Hepatocyte (in vitro differentiated cells): ENCODE data around the gene CD82. TPM values are rescaled to one million over a fixed set of nuclear protein-coding genes. Genes with fewer than 3 reads are reported as not detected.

ENCODE experiments used
- DNase-seq: peaks from one replicate; pipeline ENCODE4 v3.0.0-alpha.2; 2016; ENCODE audit warnings: low spot score
- H2AFZ ChIP-seq: fragments of 200-600 bp; sonication (generic); 2 replicates; pipeline ENCODE4 v1.6.0; 2016; ENCODE audit warnings: antibody characterized with exemption, mild to moderate bottlenecking
- H3K27ac ChIP-seq: fragments of 200-600 bp; sonication (generic); 2 replicates; pipeline ENCODE4 v1.5.1; 2016; ENCODE audit warnings: mild to moderate bottlenecking
- H3K27me3 ChIP-seq: fragments of 200-600 bp; sonication (generic); 2 replicates; pipeline ENCODE4 v1.6.1; 2016
- H3K36me3 ChIP-seq: fragments of 200-600 bp; sonication (generic); replicated peaks from 2 replicates; pipeline ENCODE4 v1.5.1; 2016; ENCODE audit warnings: low read depth; ENCODE audit not compliant: insufficient read depth
- H3K4me1 ChIP-seq: fragments of 200-600 bp; sonication (generic); 2 replicates; pipeline ENCODE4 v1.5.1; 2016; ENCODE audit warnings: mild to moderate bottlenecking, moderate library complexity; ENCODE audit not compliant: insufficient read depth
- H3K4me2 ChIP-seq: fragments of 200-600 bp; sonication (generic); 2 replicates; pipeline ENCODE4 v1.6.0; 2016
- H3K4me3 ChIP-seq: fragments of 200-600 bp; sonication (generic); 2 replicates; pipeline ENCODE4 v1.5.1; 2016; ENCODE audit warnings: mild to moderate bottlenecking
- H3K79me2 ChIP-seq: fragments of 200-600 bp; sonication (generic); 2 replicates; pipeline ENCODE4 v1.6.0; 2017; ENCODE audit warnings: mild to moderate bottlenecking
- H3K9me2 ChIP-seq: fragments of 200-600 bp; sonication (generic); replicated peaks from 2 replicates; pipeline ENCODE4 v1.6.0; 2017; ENCODE audit warnings: mild to moderate bottlenecking; ENCODE audit not compliant: insufficient read depth
- H3K9me3 ChIP-seq: fragments of 200-600 bp; sonication (generic); 2 replicates; pipeline ENCODE4 v1.5.1; 2016; ENCODE audit warnings: low read depth, mild to moderate bottlenecking
- H4K20me1 ChIP-seq: fragments of 200-600 bp; sonication (generic); 2 replicates; pipeline ENCODE4 v1.6.0; 2016; ENCODE audit warnings: mild to moderate bottlenecking; ENCODE audit not compliant: insufficient read depth, poor library complexity, severe bottlenecking
- CTCF ChIP-seq: fragments of 200-600 bp; sonication (generic); IDR thresholded peaks from 2 replicates; pipeline ENCODE4 v1.5.1; 2016; ENCODE audit warnings: antibody characterized with exemption, mild to moderate bottlenecking; ENCODE audit not compliant: poor library complexity
- EZH2 ChIP-seq: fragments of 200-600 bp; sonication (generic); IDR thresholded peaks from 2 replicates; pipeline ENCODE4 v1.6.1; 2016; ENCODE audit warnings: antibody characterized with exemption, mild to moderate bottlenecking, borderline replicate concordance
- EZH2phosphoT487 ChIP-seq: fragments of 200-600 bp; sonication (generic); IDR thresholded peaks from one replicate; pipeline ENCODE4 v1.6.1; 2018; ENCODE audit warnings: antibody characterized with exemption, mild to moderate bottlenecking, low read depth, moderate library complexity; ENCODE audit not compliant: unreplicated experiment, severe bottlenecking
- WGBS: methylation state at CpG from one replicate; pipeline ENCODE4 v1.1.6; 2016; ENCODE audit warnings: low lambda C conversion rate; ENCODE audit errors: missing lambda C conversion rate; 5-methylcytosine and 5-hydroxymethylcytosine counted together
- polyA plus RNA-seq: library from polyadenylated mRNA; unstranded; fragments of >200 nt; fragmentation: Nextera tagmentation; extraction: Ambion mirVana; gene quantifications from 2 replicates; pipeline ENCODE4 v1.2.1, GENCODE V29; 2016
- total RNA-seq: library from RNA; depleted of rRNA; stranded (reverse); fragments of >200 nt; gene quantifications from 2 replicates; pipeline ENCODE4 v1.2.3, GENCODE V29; 2014

CD82 gene
- total and polyA plus RNA-seq, 2 experiments from 2014 or later, result 38.7 to 157 TPM

- 92% methylated on average over 9 of the region's 9 CpGs for WGBS
- H3K79me2 ChIP-seq, result no peaks in the 10 kb centered on the region
- H2AFZ ChIP-seq, result no peak overlapping the region
- no peaks in the 10 kb centered on the region for H3K9me2 ChIP-seq
- H3K36me3 ChIP-seq, result no peaks in the 10 kb centered on the region
- no peaks in the 10 kb centered on the region for H3K4me1 ChIP-seq
- H4K20me1 ChIP-seq, result no peaks in the 10 kb centered on the region
- H3K9me3 ChIP-seq, result no peaks in the 10 kb centered on the region
- TF ChIP-seq EZH2phosphoT487 (no peak), EZH2 (no peak), CTCF (no peak)
- H3K4me3 ChIP-seq, result no peak overlapping the region
- no peak overlapping the region for H3K4me2 ChIP-seq
- no peak for DNase-seq
- H3K27me3 ChIP-seq, result no peaks in the 10 kb centered on the region
- no peak overlapping the region for H3K27ac ChIP-seq
These were observed 88.6 kb downstream of the CD82 start for GRCh38 chr11:44654057-44654456.

- no peak overlapping the region for H3K4me2 ChIP-seq
- TF ChIP-seq CTCF, result no peak
- TF ChIP-seq EZH2phosphoT487, result no peak
- no peak for TF ChIP-seq EZH2
- WGBS, result 95% methylated on average over 10 of the region's 10 CpGs
- H3K27me3 ChIP-seq, result no peaks in the 10 kb centered on the region
- H3K9me2 ChIP-seq, result no peaks in the 10 kb centered on the region
- H3K27ac ChIP-seq, result no peak overlapping the region
- no peaks in the 10 kb centered on the region for H4K20me1 ChIP-seq
- H3K4me1 ChIP-seq, result no peaks in the 10 kb centered on the region
- no peak overlapping the region for H2AFZ ChIP-seq
- H3K4me3 ChIP-seq, result no peak overlapping the region
- H3K9me3 ChIP-seq, result no peaks in the 10 kb centered on the region
- no peaks in the 10 kb centered on the region for H3K79me2 ChIP-seq
- no peak for DNase-seq
- no peaks in the 10 kb centered on the region for H3K36me3 ChIP-seq
These were observed 89.1 kb downstream of the CD82 start for GRCh38 chr11:44654596-44654995.

GRCh38 chr11:44657836-44658505, 92.5 kb downstream of the CD82 start:
- no peak for DNase-seq
- no peaks in the 10 kb centered on the region for H3K4me1 ChIP-seq
- no peak overlapping the region for H3K27ac ChIP-seq
- H3K4me3 ChIP-seq, result no peak overlapping the region
- H3K4me2 ChIP-seq, result no peak overlapping the region
- H3K36me3 ChIP-seq, result no peaks in the 10 kb centered on the region
- H3K27me3 ChIP-seq, result no peaks in the 10 kb centered on the region
- no peaks in the 10 kb centered on the region for H3K9me2 ChIP-seq
- H2AFZ ChIP-seq, result no peak overlapping the region
- TF ChIP-seq EZH2 (no peak), EZH2phosphoT487 (no peak), CTCF (no peak)
- no peaks in the 10 kb centered on the region for H3K9me3 ChIP-seq
- no peaks in the 10 kb centered on the region for H4K20me1 ChIP-seq
- WGBS, result 82% methylated on average over 5 of the region's 5 CpGs
- H3K79me2 ChIP-seq, result no peaks in the 10 kb centered on the region

- DNase-seq, result peak; percentile 56
- H3K4me1 ChIP-seq, result no peaks in the 10 kb centered on the region
- TF ChIP-seq EZH2phosphoT487, result no peak
- TF ChIP-seq CTCF, result peak; percentile 19
- no peaks in the 10 kb centered on the region for H3K36me3 ChIP-seq
- no peak overlapping the region for H3K27ac ChIP-seq
- no peak overlapping the region for H3K4me2 ChIP-seq
- WGBS, result 10% methylated on average over 3 of the region's 3 CpGs
- no peak overlapping the region for H2AFZ ChIP-seq
- no peaks in the 10 kb centered on the region for H3K9me3 ChIP-seq
- H4K20me1 ChIP-seq, result no peaks in the 10 kb centered on the region
- no peak overlapping the region for H3K4me3 ChIP-seq
- no peaks in the 10 kb centered on the region for H3K79me2 ChIP-seq
- H3K9me2 ChIP-seq, result no peaks in the 10 kb centered on the region
- no peaks in the 10 kb centered on the region for H3K27me3 ChIP-seq
These were observed 93.0 kb downstream of the CD82 start for GRCh38 chr11:44658506-44658850.
